ENCODE measurements around the gene PFDN2.

PFDN2 gene

GRCh38 chr1:161098210-161099068, 19.4 kb downstream of the PFDN2 start, which contains the start of gene KLHDC9:
Gene KLHDC9 (plus strand): TSS chr1:161098361. CDS start chr1:161098536, 175 bp downstream.
- ChIA-PET POLR2A (ENCODE audit: low non-redundant PET) (interaction anchor here (0.6 kb wide), 1 partner anchor 103 kb away, joined by 5 read pairs; no protein-coding TSS in a partner anchor), CTCF (interaction anchor here (0.6 to 4.3 kb wide), 15 partner anchors 10 to 125 kb away, joined by 3 to 75 read pairs (median 4); partner anchors contain the start of genes ARHGAP30, F11R, TSTD1 and USF1)
- TF ChIP-seq CTCF (conservative IDR thresholded peaks at IDR 0.05; ENCODE audit: low read depth), result no peak
- H3K27ac ChIP-seq, result peak within 1 kb of the TSS; percentile 80
- peak; percentile 82 for DNase-seq (ENCODE audit: low spot score)

GRCh38 chr1:161096530-161096929, 21.3 kb downstream of the PFDN2 start:
- peak; percentile 53 for DNase-seq (ENCODE audit: low spot score)
- ChIA-PET CTCF (interaction anchor here (0.5 to 4.3 kb wide), 8 partner anchors 8 to 145 kb away, joined by 3 to 75 read pairs (median 8); partner anchors contain the start of genes ARHGAP30, F11R and USF1), POLR2A (ENCODE audit: low non-redundant PET) (no interaction called here)
- no peak for TF ChIP-seq CTCF (conservative IDR thresholded peaks at IDR 0.05; ENCODE audit: low read depth)
- H3K27ac ChIP-seq, result peak overlapping the region; percentile 45; the same call in 1 of the 2 replicates

- DNase-seq (ENCODE audit: low spot score), result no peak
- no peak overlapping the region for H3K27ac ChIP-seq
- no peak for TF ChIP-seq CTCF (conservative IDR thresholded peaks at IDR 0.05; ENCODE audit: low read depth)
- CTCF ChIA-PET, result interaction anchor here (0.5 to 4.3 kb wide), 4 partner anchors 8 to 340 kb away, joined by 3 to 75 read pairs (median 4); partner anchors contain the start of gene ARHGAP30
- POLR2A ChIA-PET (ENCODE audit: low non-redundant PET), result no interaction called here
These were observed 21.8 kb downstream of the PFDN2 start for GRCh38 chr1:161096015-161096414.

GRCh38 chr1:161095230-161095629, 22.6 kb downstream of the PFDN2 start:
- POLR2A ChIA-PET (ENCODE audit: low non-redundant PET), result no interaction called here
- no peak for TF ChIP-seq CTCF (conservative IDR thresholded peaks at IDR 0.05; ENCODE audit: low read depth)
- no peak for DNase-seq (ENCODE audit: low spot score)
- CTCF ChIA-PET, result interaction anchor here (0.6 to 4.3 kb wide), 2 partner anchors 23 to 42 kb away, joined by 3 to 75 read pairs; partner anchors contain the start of gene ARHGAP30
- H3K27ac ChIP-seq, result no peak overlapping the region

GRCh38 chr1:161094481-161094880, 23.4 kb downstream of the PFDN2 start:
- POLR2A ChIA-PET (ENCODE audit: low non-redundant PET), result no interaction called here
- no peak overlapping the region for H3K27ac ChIP-seq
- CTCF ChIA-PET, result interaction anchor here (0.6 to 4.3 kb wide), 3 partner anchors 10 to 147 kb away, joined by 3 to 75 read pairs (median 3); partner anchors contain the start of gene ARHGAP30
- no peak for TF ChIP-seq CTCF (conservative IDR thresholded peaks at IDR 0.05; ENCODE audit: low read depth)
- DNase-seq (ENCODE audit: low spot score), result no peak

GRCh38 chr1:161092621-161093028, 25.2 kb downstream of the PFDN2 start:
- peak; percentile 73 for DNase-seq (ENCODE audit: low spot score)
- ChIA-PET POLR2A (ENCODE audit: low non-redundant PET) (no interaction called here), CTCF (interaction anchor here (1.0 to 1.1 kb wide), 2 partner anchors 47 to 51 kb away, joined by 3 to 5 read pairs; partner anchors contain the start of gene USF1)
- no peak overlapping the region for H3K27ac ChIP-seq
- TF ChIP-seq CTCF (conservative IDR thresholded peaks at IDR 0.05; ENCODE audit: low read depth), result no peak
